Measurements from ENCODE around the gene PTPN18. TPM values are rescaled to one million over a fixed set of nuclear protein-coding genes. Genes with fewer than 3 reads are reported as not detected.

The PTPN18 gene
- total and polyA plus RNA-seq, 2 donors (not counting 3 experiments of a cell fraction or from before 2014, with no cell fraction given) = 39.4 to 39.6 TPM

- TF ChIP-seq FOS (IDR thresholded peaks at IDR 0.05; ENCODE audit: borderline replicate concordance, insufficient read depth, low read length) (no peak), EZH2 (IDR thresholded peaks at IDR 0.05; ENCODE audit: borderline replicate concordance, low read depth, low read length, severe bottlenecking) (no peak), MAX (IDR thresholded peaks at IDR 0.05; ENCODE audit: insufficient read depth, insufficient read length) (no peak), POLR2AphosphoS5 (IDR thresholded peaks at IDR 0.05; ENCODE audit: insufficient read depth, low read depth, low read length) (no peak), POLR2A (IDR thresholded peaks at IDR 0.05; ENCODE audit: low read depth, low read length) (no peak)
- H3K79me2 ChIP-seq (ENCODE audit: control insufficient read depth, insufficient read depth, low read length) = no peaks in the 10 kb centered on the region
- H3K27me3 ChIP-seq (ENCODE audit: control insufficient read depth in 2 of 2, insufficient read depth in 2 of 2, low read length in 2 of 2) = peaks cover 3 to 4% of the 10 kb centered on the region in 2 experiments
- peaks cover 0 to 4% of the 10 kb centered on the region in 2 experiments for H3K36me3 ChIP-seq (ENCODE audit: control insufficient read depth in 2 of 2, extremely low read depth in 1 of 2, insufficient read depth in 2 of 2, low read length in 2 of 2)
- no peaks in the 10 kb centered on the region for H3K9me1 ChIP-seq (replicated peaks; ENCODE audit: control insufficient read depth, extremely low read depth, insufficient read depth, low read length)
- no peak overlapping the region for H3K9ac ChIP-seq (replicated peaks; ENCODE audit: extremely low read depth, insufficient read depth, low read length)
- no peaks in the 10 kb centered on the region for H4K20me1 ChIP-seq (replicated peaks; ENCODE audit: control insufficient read depth, extremely low read depth, insufficient read depth, low read length)
- no peak overlapping the region for H3K27ac ChIP-seq (ENCODE audit: insufficient read depth, low read depth, low read length)
- dilution Hi-C loops (cut with MboI; ENCODE audit: extremely low pct_ligation_motif_present, low sequenced_read_pairs) (no loop called here), intact Hi-C loops (cut with micrococcal nuclease) (loop anchor here (1.0 to 10.0 kb wide), 3 partner anchors 93 to 1603 kb away; partner anchors contain the start of gene SMPD4)
- peak overlapping the region in 1 of 3 experiments; percentile 35 for H3K4me3 ChIP-seq (replicated peaks in 1 of 3; ENCODE audit: insufficient read depth in 1 of 3, low read depth in 1 of 3, low read length in 3 of 3)
- H3K9me3 ChIP-seq (replicated peaks; ENCODE audit: control insufficient read depth, insufficient read depth, low read length) = no peaks in the 10 kb centered on the region
- BruUV-seq (replicated peaks) = no TSS peak
- POLR2A ChIA-PET = no interaction called here
- H2AFZ ChIP-seq (ENCODE audit: low read depth, low read length) = peak overlapping the region; percentile 87
- FAIRE-seq (no peak), DNase-seq (ENCODE audit: low read depth, low spot score) (no peak)
- H3K4me1 ChIP-seq (ENCODE audit: control insufficient read depth, extremely low read depth, insufficient read depth, low read length) = peaks cover 8% of the 10 kb centered on the region
- peak overlapping the region; percentile 68 for H3K4me2 ChIP-seq (ENCODE audit: insufficient read depth, low read length)
- CTCF ChIA-PET = interaction anchor here (1.0 to 1.4 kb wide), 4 partner anchors 18 to 460 kb away, joined by 3 to 4 read pairs (median 4); partner anchors contain the start of genes PTPN18 and SMPD4
Measured at GRCh38 chr2:130337735-130338325, 18.0 kb upstream of the PTPN18 start.

GRCh38 chr2:130338793-130339345 is 17.0 kb upstream of the PTPN18 start:
- DNase-seq (ENCODE audit: low read depth, low spot score) = no peak
- H4K20me1 ChIP-seq (replicated peaks; ENCODE audit: control insufficient read depth, extremely low read depth, insufficient read depth, low read length) = no peaks in the 10 kb centered on the region
- H3K27ac ChIP-seq (ENCODE audit: insufficient read depth, low read depth, low read length) = no peak overlapping the region
- H2AFZ ChIP-seq (ENCODE audit: low read depth, low read length) = no peak overlapping the region
- BruUV-seq (replicated peaks) = no TSS peak
- ChIA-PET POLR2A (no interaction called here), CTCF (interaction anchor here (1.4 kb wide), 1 partner anchor 157 kb away, joined by 4 read pairs; the partner anchor contains the start of gene SMPD4)
- H3K36me3 ChIP-seq (ENCODE audit: control insufficient read depth in 2 of 2, extremely low read depth in 1 of 2, insufficient read depth in 2 of 2, low read length in 2 of 2) = peaks cover 0 to 4% of the 10 kb centered on the region in 2 experiments
- no peaks in the 10 kb centered on the region for H3K9me3 ChIP-seq (replicated peaks; ENCODE audit: control insufficient read depth, insufficient read depth, low read length)
- peaks cover 3 to 4% of the 10 kb centered on the region in 2 experiments for H3K27me3 ChIP-seq (ENCODE audit: control insufficient read depth in 2 of 2, insufficient read depth in 2 of 2, low read length in 2 of 2)
- no peak for FAIRE-seq
- dilution Hi-C loops (cut with MboI; ENCODE audit: extremely low pct_ligation_motif_present, low sequenced_read_pairs) (no loop called here), intact Hi-C loops (cut with micrococcal nuclease) (loop anchor here (10.0 kb wide), 2 partner anchors 94 to 1604 kb away; no protein-coding TSS in a partner anchor)
- no peak for TF ChIP-seq POLR2A (IDR thresholded peaks at IDR 0.05; ENCODE audit: low read depth, low read length)
- no peak for TF ChIP-seq MAX (IDR thresholded peaks at IDR 0.05; ENCODE audit: insufficient read depth, insufficient read length)
- TF ChIP-seq CTCF (IDR thresholded peaks at IDR 0.05; ENCODE audit: extremely low read depth in 1 of 2, insufficient read depth in 1 of 2, low read depth in 1 of 2, low read length in 2 of 2) = no peak
- no peak for TF ChIP-seq JUN (IDR thresholded peaks at IDR 0.05; ENCODE audit: borderline replicate concordance, insufficient read depth, insufficient read length, low read depth)
- no peak for TF ChIP-seq FOS (IDR thresholded peaks at IDR 0.05; ENCODE audit: borderline replicate concordance, insufficient read depth, low read length)
- no peak for TF ChIP-seq POLR2AphosphoS5 (IDR thresholded peaks at IDR 0.05; ENCODE audit: insufficient read depth, low read depth, low read length)
- no peak overlapping the region for H3K4me3 ChIP-seq (replicated peaks in 1 of 3; ENCODE audit: insufficient read depth in 1 of 3, low read depth in 1 of 3, low read length in 3 of 3)
- peaks cover 12% of the 10 kb centered on the region for H3K4me1 ChIP-seq (ENCODE audit: control insufficient read depth, extremely low read depth, insufficient read depth, low read length)
- H3K79me2 ChIP-seq (ENCODE audit: control insufficient read depth, insufficient read depth, low read length) = peaks cover 9% of the 10 kb centered on the region
- no peaks in the 10 kb centered on the region for H3K9me1 ChIP-seq (replicated peaks; ENCODE audit: control insufficient read depth, extremely low read depth, insufficient read depth, low read length)
- no peak overlapping the region for H3K9ac ChIP-seq (replicated peaks; ENCODE audit: extremely low read depth, insufficient read depth, low read length)
- no peak overlapping the region for H3K4me2 ChIP-seq (ENCODE audit: insufficient read depth, low read length)
